Activated naive CD4-positive, alpha-beta T cell treated with anti-CD3 and anti-CD28 coated beads, Interleukin-2, amount 50 U/mL, for 24 hours (primary cell): ENCODE data around the gene RSBN1L.

Experiments used
- H3K27ac Mint-ChIP-seq: one replicate; pipeline ENCODE4 v1.8.0; 2021; ENCODE audit warnings: mild to moderate bottlenecking, mixed read lengths
- H3K27me3 Mint-ChIP-seq: one replicate; pipeline ENCODE4 v1.8.0; 2021; ENCODE audit warnings: mixed read lengths
- H3K36me3 Mint-ChIP-seq: one replicate; pipeline ENCODE4 v1.8.0; 2021; ENCODE audit warnings: mixed read lengths
- H3K4me1 Mint-ChIP-seq: one replicate; pipeline ENCODE4 v1.8.0; 2021; ENCODE audit warnings: mixed read lengths
- H3K4me3 Mint-ChIP-seq: one replicate; pipeline ENCODE4 v1.8.0; 2021; ENCODE audit warnings: mild to moderate bottlenecking, mixed read lengths
- H3K9me3 Mint-ChIP-seq: one replicate; pipeline ENCODE4 v1.8.0; 2021; ENCODE audit warnings: mixed read lengths

Gene RSBN1L

GRCh38 chr7:77822269-77822668, 126.0 kb downstream of the RSBN1L start:
- Mint-ChIP-seq H3K27me3 (no peaks in the 10 kb centered on the region), H3K4me3 (no peak overlapping the region), H3K9me3 (peaks cover 48% of the 10 kb centered on the region), H3K36me3 (peaks cover 56% of the 10 kb centered on the region), H3K27ac (no peak overlapping the region), H3K4me1 (peaks cover 33% of the 10 kb centered on the region)

GRCh38 chr7:77823787-77824186, 127.5 kb downstream of the RSBN1L start:
- peak overlapping the region; percentile 86 for H3K27ac Mint-ChIP-seq

GRCh38 chr7:77824636-77825035, 128.4 kb downstream of the RSBN1L start:
- Mint-ChIP-seq H3K27me3 (no peaks in the 10 kb centered on the region), H3K4me1 (peaks cover 30% of the 10 kb centered on the region), H3K9me3 (peaks cover 32% of the 10 kb centered on the region), H3K4me3 (no peak overlapping the region), H3K27ac (no peak overlapping the region), H3K36me3 (peaks cover 39% of the 10 kb centered on the region)

More at GRCh38 chr7:77823787-77824186, 127.5 kb downstream of the RSBN1L start:
- H3K27me3 Mint-ChIP-seq, result no peaks in the 10 kb centered on the region
- H3K9me3 Mint-ChIP-seq, result peaks cover 40% of the 10 kb centered on the region
- H3K4me3 Mint-ChIP-seq, result no peak overlapping the region
- peaks cover 31% of the 10 kb centered on the region for H3K4me1 Mint-ChIP-seq
- peaks cover 47% of the 10 kb centered on the region for H3K36me3 Mint-ChIP-seq

GRCh38 chr7:77825131-77825530, 128.9 kb downstream of the RSBN1L start:
- H3K4me3 Mint-ChIP-seq, result no peak overlapping the region
- peaks cover 34% of the 10 kb centered on the region for H3K36me3 Mint-ChIP-seq
- H3K27ac Mint-ChIP-seq, result no peak overlapping the region
- H3K9me3 Mint-ChIP-seq, result peaks cover 28% of the 10 kb centered on the region
- peaks cover 30% of the 10 kb centered on the region for H3K4me1 Mint-ChIP-seq
- H3K27me3 Mint-ChIP-seq, result no peaks in the 10 kb centered on the region

- Mint-ChIP-seq H3K4me3 (no peak overlapping the region), H3K4me1 (peaks cover 41% of the 10 kb centered on the region), H3K36me3 (peaks cover 24% of the 10 kb centered on the region), H3K27ac (no peak overlapping the region), H3K27me3 (no peaks in the 10 kb centered on the region), H3K9me3 (peaks cover 19% of the 10 kb centered on the region)
Observed at GRCh38 chr7:77826300-77826699, 130.0 kb downstream of the RSBN1L start.

- Mint-ChIP-seq H3K27me3 (no peaks in the 10 kb centered on the region), H3K4me1 (peaks cover 46% of the 10 kb centered on the region), H3K9me3 (peaks cover 19% of the 10 kb centered on the region), H3K4me3 (no peak overlapping the region), H3K36me3 (peaks cover 17% of the 10 kb centered on the region), H3K27ac (no peak overlapping the region)
Observed at GRCh38 chr7:77827999-77828398, 131.7 kb downstream of the RSBN1L start.

GRCh38 chr7:77830649-77831355, 134.5 kb downstream of the RSBN1L start:
- H3K36me3 Mint-ChIP-seq, result peaks cover 2% of the 10 kb centered on the region
- no peak overlapping the region for H3K4me3 Mint-ChIP-seq
- H3K27me3 Mint-ChIP-seq, result no peaks in the 10 kb centered on the region
- peaks cover 56% of the 10 kb centered on the region for H3K4me1 Mint-ChIP-seq
- no peaks in the 10 kb centered on the region for H3K9me3 Mint-ChIP-seq
- peak overlapping the region; percentile 71 for H3K27ac Mint-ChIP-seq

- H3K4me1 Mint-ChIP-seq, result peaks cover 54% of the 10 kb centered on the region
- no peaks in the 10 kb centered on the region for H3K27me3 Mint-ChIP-seq
- H3K36me3 Mint-ChIP-seq, result peaks cover 2% of the 10 kb centered on the region
- no peak overlapping the region for H3K27ac Mint-ChIP-seq
- no peak overlapping the region for H3K4me3 Mint-ChIP-seq
- no peaks in the 10 kb centered on the region for H3K9me3 Mint-ChIP-seq
Observed at GRCh38 chr7:77831481-77831880, 135.2 kb downstream of the RSBN1L start.

- Mint-ChIP-seq H3K9me3 (no peaks in the 10 kb centered on the region), H3K27ac (no peak overlapping the region), H3K36me3 (peaks cover 3% of the 10 kb centered on the region), H3K4me1 (peaks cover 51% of the 10 kb centered on the region), H3K27me3 (no peaks in the 10 kb centered on the region), H3K4me3 (no peak overlapping the region)
Observed at GRCh38 chr7:77831953-77832352, 135.7 kb downstream of the RSBN1L start.
